ENCODE data around the gene RGS7. TPM values are rescaled to one million over a fixed set of nuclear protein-coding genes. Genes with fewer than 3 reads are reported as not detected.

Gene RGS7
- polyA plus RNA-seq, 6 donors from 2014 or later: 0.29 to 2.9 (median 1.5) TPM

GRCh38 chr1:241357366-241358340 is 648 bp upstream of the RGS7 start:
- Mint-ChIP-seq H3K4me3 (peak overlapping the region; percentile 64 to 90 (median 78)), H3K27me3 (peaks cover 32 to 50% (median 34%) of the 10 kb centered on the region in 3 donors), H3K27ac (no peak overlapping the region), H3K4me1 (peaks cover 0 to 14% (median 11%) of the 10 kb centered on the region in 3 donors), H3K9me3 (no peaks in the 10 kb centered on the region), H3K36me3 (no peaks in the 10 kb centered on the region)
- DNase-seq (no peak), ATAC-seq (ENCODE audit: low read depth in 2 of 2) (no peak)

DNA sequence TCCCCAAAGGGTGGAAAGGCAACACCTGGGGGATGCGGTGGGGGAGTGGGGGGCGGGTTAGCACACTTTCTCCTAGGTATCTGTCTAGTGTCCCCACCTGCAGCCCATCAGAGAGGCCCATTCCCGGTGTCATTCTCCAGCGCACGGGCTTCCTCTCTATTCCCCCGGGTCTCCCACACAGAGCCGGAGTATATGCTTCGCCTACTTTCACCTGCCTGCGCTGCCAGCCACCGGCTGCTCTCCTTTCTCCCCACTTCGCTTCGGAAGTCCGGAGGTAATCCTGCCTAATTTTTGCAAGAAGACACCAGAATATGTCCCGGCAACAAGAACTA is 852 bp downstream of the RGS7 start:
- no peaks in the 10 kb centered on the region for H3K36me3 Mint-ChIP-seq
- no peak for ATAC-seq (ENCODE audit: low read depth in 2 of 2)
- H3K27ac Mint-ChIP-seq: peak overlapping the region in 4 of 6 donors; percentile 39 to 85 (median 68)
- H3K27me3 Mint-ChIP-seq: peaks cover 24 to 52% (median 25%) of the 10 kb centered on the region in 3 donors
- H3K4me1 Mint-ChIP-seq: peaks cover 0 to 14% (median 11%) of the 10 kb centered on the region in 3 donors
- DNase-seq: no peak
- H3K9me3 Mint-ChIP-seq: no peaks in the 10 kb centered on the region
- H3K4me3 Mint-ChIP-seq: peak overlapping the region; percentile 68 to 92 (median 88)

- Mint-ChIP-seq H3K9me3 (peaks cover 0 to 1% (median 0%) of the 10 kb centered on the region in 7 donors), H3K27me3 (peaks cover 19 to 49% (median 25%) of the 10 kb centered on the region in 3 donors), H3K36me3 (no peaks in the 10 kb centered on the region), H3K4me1 (peaks cover 0 to 14% (median 11%) of the 10 kb centered on the region in 3 donors), H3K4me3 (peak overlapping the region in 7 of 8 donors; percentile 57 to 92 (median 74)), H3K27ac (peak overlapping the region in 2 of 6 donors; percentile 27 to 65)
- ATAC-seq (ENCODE audit: low read depth in 2 of 2) (no peak), DNase-seq (no peak)
Observed at GRCh38 chr1:241355311-241356010, 1.5 kb downstream of the RGS7 start.

GRCh38 chr1:241352401-241352800 is 4.6 kb downstream of the RGS7 start:
- Mint-ChIP-seq H3K36me3 (no peaks in the 10 kb centered on the region), H3K4me3 (peak overlapping the region in 1 of 8 donors; percentile 2), H3K9me3 (peaks cover 0 to 2% (median 0%) of the 10 kb centered on the region in 7 donors), H3K27ac (no peak overlapping the region), H3K4me1 (peaks cover 0 to 8% (median 6%) of the 10 kb centered on the region in 3 donors), H3K27me3 (peaks cover 0 to 24% (median 7%) of the 10 kb centered on the region in 3 donors)
- DNase-seq: no peak
- ATAC-seq (ENCODE audit: low read depth in 2 of 2): no peak

DNA sequence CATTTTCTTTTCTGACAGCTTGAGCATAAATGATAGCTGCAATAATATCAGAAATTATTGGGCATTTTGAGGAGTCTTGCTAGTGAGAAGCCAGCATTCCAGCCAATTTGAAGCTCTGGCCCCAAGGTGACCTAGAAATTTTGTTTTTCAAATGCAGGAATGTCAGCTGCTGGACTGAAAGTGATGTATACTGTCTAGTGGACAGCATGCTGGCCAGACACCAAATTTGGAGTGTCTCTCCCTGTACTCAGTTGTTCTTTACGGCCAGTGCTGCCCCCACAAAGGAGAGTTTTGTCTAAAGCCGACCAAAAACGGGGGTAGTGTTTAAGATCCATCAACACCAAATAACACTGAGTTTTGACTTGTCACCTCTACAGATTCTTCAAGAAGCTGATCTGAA is 5.2 kb downstream of the RGS7 start:
- ATAC-seq (ENCODE audit: low read depth in 2 of 2) (no peak), DNase-seq (no peak)
- H3K27me3 Mint-ChIP-seq: peaks cover 0 to 24% (median 7%) of the 10 kb centered on the region in 3 donors
- peak overlapping the region in 1 of 6 donors; percentile 24 for H3K27ac Mint-ChIP-seq
- no peak overlapping the region for H3K4me3 Mint-ChIP-seq
- H3K9me3 Mint-ChIP-seq: peaks cover 0 to 3% (median 0%) of the 10 kb centered on the region in 7 donors
- H3K36me3 Mint-ChIP-seq: no peaks in the 10 kb centered on the region
- peaks cover 0 to 8% (median 6%) of the 10 kb centered on the region in 3 donors for H3K4me1 Mint-ChIP-seq

GRCh38 chr1:241343956-241344355 is 13.0 kb downstream of the RGS7 start:
- Mint-ChIP-seq H3K27ac (no peak overlapping the region), H3K4me3 (no peak overlapping the region), H3K9me3 (peaks cover 0 to 4% (median 2%) of the 10 kb centered on the region in 7 donors), H3K4me1 (no peaks in the 10 kb centered on the region), H3K36me3 (peaks cover 0 to 4% of the 10 kb centered on the region in 2 donors), H3K27me3 (peaks cover 0 to 4% (median 0%) of the 10 kb centered on the region in 3 donors)
- no peak for ATAC-seq (ENCODE audit: low read depth in 2 of 2)
- DNase-seq: no peak

DNA sequence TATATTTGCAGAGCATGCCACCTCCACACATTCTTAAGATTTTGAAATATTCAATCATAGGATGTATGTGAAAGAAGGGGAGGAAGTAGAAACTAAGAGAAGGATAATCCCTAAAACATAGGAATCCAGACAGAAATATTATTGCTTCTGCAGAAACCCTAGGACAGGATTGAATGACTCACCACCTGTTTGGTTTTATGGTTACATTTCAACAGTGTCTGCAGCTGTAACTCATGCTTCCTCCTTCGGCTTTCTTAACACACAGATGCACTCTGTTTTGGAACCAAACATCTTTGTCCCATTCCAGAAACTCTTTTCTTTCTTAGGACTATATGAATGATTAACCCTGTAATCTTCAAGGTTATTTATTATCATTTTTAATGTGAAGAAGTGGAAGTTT is 20.7 kb downstream of the RGS7 start:
- no peak overlapping the region for H3K27ac Mint-ChIP-seq
- DNase-seq (no peak), ATAC-seq (ENCODE audit: low read depth in 2 of 2) (no peak)
- no peak overlapping the region for H3K4me3 Mint-ChIP-seq
- no peaks in the 10 kb centered on the region for H3K36me3 Mint-ChIP-seq
- H3K9me3 Mint-ChIP-seq: peaks cover 0 to 7% (median 0%) of the 10 kb centered on the region in 7 donors
- peaks cover 0 to 8% (median 4%) of the 10 kb centered on the region in 3 donors for H3K27me3 Mint-ChIP-seq
- peaks cover 13 to 36% (median 17%) of the 10 kb centered on the region in 3 donors for H3K4me1 Mint-ChIP-seq

GRCh38 chr1:241332987-241333386 is 24.0 kb downstream of the RGS7 start:
- peaks cover 0 to 2% (median 0%) of the 10 kb centered on the region in 7 donors for H3K9me3 Mint-ChIP-seq
- no peaks in the 10 kb centered on the region for H3K36me3 Mint-ChIP-seq
- H3K27ac Mint-ChIP-seq: peak overlapping the region in 2 of 6 donors; percentile 50 to 65
- peaks cover 0 to 8% (median 0%) of the 10 kb centered on the region in 3 donors for H3K27me3 Mint-ChIP-seq
- no peak overlapping the region for H3K4me3 Mint-ChIP-seq
- ATAC-seq (ENCODE audit: low read depth in 2 of 2) (no peak), DNase-seq (no peak)
- H3K4me1 Mint-ChIP-seq: peaks cover 27 to 58% (median 32%) of the 10 kb centered on the region in 3 donors

GRCh38 chr1:241332037-241332409 is 25.0 kb downstream of the RGS7 start:
- peaks cover 0 to 2% (median 0%) of the 10 kb centered on the region in 7 donors for H3K9me3 Mint-ChIP-seq
- H3K27ac Mint-ChIP-seq: peak overlapping the region in 4 of 6 donors; percentile 59 to 96 (median 78)
- no peak for DNase-seq
- no peaks in the 10 kb centered on the region for H3K36me3 Mint-ChIP-seq
- ATAC-seq (ENCODE audit: low read depth in 2 of 2): no peak
- peaks cover 23 to 55% (median 32%) of the 10 kb centered on the region in 3 donors for H3K4me1 Mint-ChIP-seq
- H3K27me3 Mint-ChIP-seq: no peaks in the 10 kb centered on the region
- peak overlapping the region in 3 of 8 donors; percentile 3 to 37 (median 12) for H3K4me3 Mint-ChIP-seq

GRCh38 chr1:241331328-241332036 is 25.5 kb downstream of the RGS7 start:
- ATAC-seq (ENCODE audit: low read depth in 2 of 2): peak; percentile 13 to 24
- no peaks in the 10 kb centered on the region for H3K27me3 Mint-ChIP-seq

DNA sequence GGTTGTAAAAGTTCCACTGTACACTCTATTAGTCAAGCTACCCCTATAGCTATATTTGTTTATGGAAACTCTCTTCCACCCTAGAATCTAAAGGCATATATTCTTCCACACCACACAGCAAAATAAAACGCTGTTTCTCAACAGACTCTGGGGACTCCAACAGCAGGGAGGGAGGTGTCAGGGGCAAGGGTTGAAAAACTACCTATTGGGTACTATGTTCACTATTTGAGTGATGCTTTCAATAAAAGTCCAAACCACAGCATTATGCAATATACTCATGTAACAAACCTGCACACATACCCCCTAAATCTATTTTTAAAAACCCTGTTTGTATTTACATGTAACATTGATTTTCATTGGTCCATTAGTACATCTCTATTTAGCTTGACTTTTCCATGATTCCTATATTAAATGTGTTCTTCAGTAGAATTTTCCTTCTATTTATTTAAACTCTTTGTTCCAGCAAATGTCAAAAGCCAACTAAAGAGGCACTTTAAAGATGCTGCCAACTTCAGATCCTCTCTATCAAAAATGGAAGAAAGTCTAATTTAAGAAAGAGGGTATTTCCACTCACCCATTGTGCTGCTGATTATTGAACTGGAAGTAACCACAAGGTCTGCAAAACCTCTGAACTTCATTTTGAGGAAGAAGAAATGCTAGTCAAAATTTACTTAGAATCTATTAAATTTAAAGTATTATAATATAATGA is 26.2 kb downstream of the RGS7 start:
- DNase-seq: peak; percentile 60
- peaks cover 19 to 46% (median 34%) of the 10 kb centered on the region in 3 donors for H3K4me1 Mint-ChIP-seq
- peaks cover 0 to 2% (median 0%) of the 10 kb centered on the region in 7 donors for H3K9me3 Mint-ChIP-seq
- H3K4me3 Mint-ChIP-seq: peak overlapping the region; percentile 26 to 77 (median 64)
- ATAC-seq (ENCODE audit: low read depth in 2 of 2): peak; percentile 89 to 92
- no peaks in the 10 kb centered on the region for H3K36me3 Mint-ChIP-seq
- no peaks in the 10 kb centered on the region for H3K27me3 Mint-ChIP-seq
- H3K27ac Mint-ChIP-seq: peak overlapping the region; percentile 65 to 95 (median 82)

More at GRCh38 chr1:241331328-241332036, 25.5 kb downstream of the RGS7 start:
- Mint-ChIP-seq H3K4me1 (peaks cover 23 to 53% (median 37%) of the 10 kb centered on the region in 3 donors), H3K27ac (peak overlapping the region; percentile 65 to 96 (median 88)), H3K36me3 (no peaks in the 10 kb centered on the region), H3K9me3 (peaks cover 0 to 2% (median 0%) of the 10 kb centered on the region in 7 donors), H3K4me3 (peak overlapping the region in 2 of 8 donors; percentile 61 to 62)
- no peak for DNase-seq

DNA sequence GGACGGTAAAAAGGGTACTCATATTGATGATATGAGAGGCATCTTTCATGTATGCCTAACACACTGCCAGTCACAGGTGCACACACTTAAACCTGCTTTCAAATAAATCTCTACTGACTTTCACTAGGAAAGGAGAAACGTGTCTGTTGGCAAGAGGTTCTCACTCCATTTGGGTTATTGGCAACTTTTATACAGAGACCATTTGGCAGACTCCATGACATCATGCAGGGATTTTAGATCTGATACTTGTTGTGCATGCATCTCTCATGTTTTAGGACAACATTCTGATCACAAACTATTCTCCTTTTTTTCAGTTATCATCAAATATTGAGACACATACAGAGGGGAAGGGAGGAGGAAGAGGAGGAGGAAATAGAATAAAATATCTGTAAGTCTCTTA is 31.5 kb downstream of the RGS7 start:
- peaks cover 0 to 8% (median 5%) of the 10 kb centered on the region in 3 donors for H3K27me3 Mint-ChIP-seq
- H3K36me3 Mint-ChIP-seq: no peaks in the 10 kb centered on the region
- peaks cover 0 to 5% (median 0%) of the 10 kb centered on the region in 7 donors for H3K9me3 Mint-ChIP-seq
- DNase-seq (no peak), ATAC-seq (ENCODE audit: low read depth in 2 of 2) (no peak)
- H3K4me3 Mint-ChIP-seq: no peak overlapping the region
- H3K27ac Mint-ChIP-seq: no peak overlapping the region
- peaks cover 4 to 19% (median 17%) of the 10 kb centered on the region in 3 donors for H3K4me1 Mint-ChIP-seq
